Tibial nerve (tissue), 3 donors: Measurements from ENCODE around the gene GASK1A.

ENCODE experiments used
- POLR2A ChIP-seq, 2 donors: fragments of 450-650 bp; IDR thresholded peaks; one replicate each; pipeline ENCODE4 v1.6.1; 2017; ENCODE audit warnings: antibody characterized with exemption in 2 of 2, mild to moderate bottlenecking in 2 of 2, moderate library complexity in 2 of 2
- TF ChIP-seq, protein P1 (sequence below), 5 experiments: fragments of 200-600 bp in 3 of 5; fragments of 450-650 bp in 2 of 5; sonication (generic) in 3 of 5; IDR thresholded peaks; one replicate each; pipeline ENCODE4 v1.5.1; 2016 to 2019; ENCODE audit warnings: antibody characterized with exemption in 5 of 5, mild to moderate bottlenecking in 3 of 5, moderate library complexity in 2 of 5

DNA sequence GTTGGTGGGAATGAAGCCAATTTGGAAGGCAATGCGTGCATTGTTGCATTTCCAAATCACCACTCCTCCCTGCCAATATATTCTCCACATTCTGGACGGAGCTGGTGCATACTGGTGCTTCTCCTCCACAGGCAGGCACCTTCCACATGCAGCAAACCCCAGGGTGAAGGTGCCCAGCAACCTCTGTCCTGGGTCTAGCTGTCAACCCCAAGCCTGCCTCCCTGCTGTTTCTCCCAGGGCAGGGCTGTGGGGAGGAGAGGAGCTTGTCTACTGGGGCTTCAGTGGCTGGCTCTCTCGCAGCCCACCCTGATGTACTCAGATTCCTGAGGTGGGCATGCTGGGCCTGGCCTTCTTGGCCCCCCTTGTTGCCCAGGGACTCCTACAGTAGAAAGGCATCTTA, 20.1 kb downstream of the GASK1A start:
- TF ChIP-seq, protein P1, sequence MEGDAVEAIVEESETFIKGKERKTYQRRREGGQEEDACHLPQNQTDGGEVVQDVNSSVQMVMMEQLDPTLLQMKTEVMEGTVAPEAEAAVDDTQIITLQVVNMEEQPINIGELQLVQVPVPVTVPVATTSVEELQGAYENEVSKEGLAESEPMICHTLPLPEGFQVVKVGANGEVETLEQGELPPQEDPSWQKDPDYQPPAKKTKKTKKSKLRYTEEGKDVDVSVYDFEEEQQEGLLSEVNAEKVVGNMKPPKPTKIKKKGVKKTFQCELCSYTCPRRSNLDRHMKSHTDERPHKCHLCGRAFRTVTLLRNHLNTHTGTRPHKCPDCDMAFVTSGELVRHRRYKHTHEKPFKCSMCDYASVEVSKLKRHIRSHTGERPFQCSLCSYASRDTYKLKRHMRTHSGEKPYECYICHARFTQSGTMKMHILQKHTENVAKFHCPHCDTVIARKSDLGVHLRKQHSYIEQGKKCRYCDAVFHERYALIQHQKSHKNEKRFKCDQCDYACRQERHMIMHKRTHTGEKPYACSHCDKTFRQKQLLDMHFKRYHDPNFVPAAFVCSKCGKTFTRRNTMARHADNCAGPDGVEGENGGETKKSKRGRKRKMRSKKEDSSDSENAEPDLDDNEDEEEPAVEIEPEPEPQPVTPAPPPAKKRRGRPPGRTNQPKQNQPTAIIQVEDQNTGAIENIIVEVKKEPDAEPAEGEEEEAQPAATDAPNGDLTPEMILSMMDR (IDR thresholded peaks at IDR 0.05), result no peak
- no peak for TF ChIP-seq POLR2A (IDR thresholded peaks at IDR 0.05)
